H1 (cell line): Measurements from ENCODE around the gene RETREG1. TPM values are rescaled to one million over a fixed set of nuclear protein-coding genes. Genes with fewer than 3 reads are reported as not detected.

Experiments
- CTCF ChIA-PET: fragments of 300-600 bp; sonication (Branson Sonifier 250); formaldehyde crosslinking; loops from one replicate; lab custom pipeline; 2021; ENCODE audit not compliant: partially characterized antibody; lab: Charles Lee
- POLR2A ChIA-PET: fragments of 300-600 bp; sonication (Branson Sonifier 250); formaldehyde crosslinking; loops from one replicate; lab custom pipeline; 2021; ENCODE audit warnings: inconsistent platforms; ENCODE audit not compliant: partially characterized antibody; lab: Charles Lee
- DNase-seq, 2 experiments: peaks; one replicate each; pipeline versions ENCODE4 v3.0.0 to v3.0.0-alpha.2; 2010 to 2022; ENCODE audit warnings: low spot score in 2 of 2, low read depth in 1 of 2, mixed read lengths in 1 of 2
- FAIRE-seq: peaks from 2 replicates; lab custom pipeline; 2011; peaks lifted over from hg19 to GRCh38; lab: Jason Lieb, UNC
- H2AFZ ChIP-seq: 2 replicates; pipeline ENCODE4 v1.8.1; 2012; ENCODE audit warnings: low read length, inconsistent platforms
- H2AK5ac ChIP-seq: 2 replicates; pipeline ENCODE4 v1.6.1; 2013; ENCODE audit warnings: low read depth, low read length
- H2BK120ac ChIP-seq: replicated peaks from 2 replicates; pipeline ENCODE3; 2013; ENCODE audit warnings: low read depth, low read length, inconsistent platforms
- H2BK12ac ChIP-seq: 2 replicates; pipeline ENCODE4 v1.6.1; 2013; ENCODE audit warnings: low read depth, low read length
- H2BK15ac ChIP-seq: 2 replicates; pipeline ENCODE4 v1.6.1; 2013; ENCODE audit warnings: low read length
- H2BK20ac ChIP-seq: 2 replicates; pipeline ENCODE4 v1.6.1; 2013; ENCODE audit warnings: low read length
- H2BK5ac ChIP-seq: 2 replicates; pipeline ENCODE4 v1.6.1; 2013; ENCODE audit warnings: low read depth, low read length
- H3K14ac ChIP-seq: 2 replicates; pipeline ENCODE4 v1.6.1; 2013; ENCODE audit warnings: inconsistent platforms; ENCODE audit not compliant: insufficient read length
- H3K18ac ChIP-seq: 2 replicates; pipeline ENCODE4 v1.6.1; 2013; ENCODE audit warnings: low read length; ENCODE audit errors: extremely low read depth
- H3K23ac ChIP-seq: 2 replicates; pipeline ENCODE4 v1.6.1; 2013; ENCODE audit warnings: inconsistent platforms; ENCODE audit not compliant: insufficient read length
- H3K23me2 ChIP-seq: 2 replicates; pipeline ENCODE4 v1.6.1; 2013; ENCODE audit warnings: low read depth, low read length
- H3K27ac ChIP-seq: 2 replicates; pipeline ENCODE4 v1.6.1; 2011; ENCODE audit warnings: low read depth, low read length, inconsistent platforms
- H3K27me3 ChIP-seq, 4 experiments: replicated peaks in 1 of 4; 1 replicate in 1 of 4; 2 replicates in 3 of 4; pipeline versions ENCODE4 v1.6.1 to v1.8.1; 2011 to 2013; ENCODE audit warnings: low read length in 3 of 4, mild to moderate bottlenecking in 3 of 4, inconsistent platforms in 2 of 4, mixed read lengths in 2 of 4, moderate library complexity in 1 of 4; ENCODE audit not compliant: control insufficient read depth in 3 of 4, insufficient read depth in 3 of 4; ENCODE audit errors: extremely low read depth in 1 of 4
- H3K36me3 ChIP-seq, 4 experiments: 2 replicates each; pipeline versions ENCODE4 v1.6.1 to v1.8.1; 2011 to 2013; ENCODE audit warnings: mild to moderate bottlenecking in 4 of 4, low read length in 3 of 4, moderate library complexity in 2 of 4, control low read depth in 1 of 4, inconsistent platforms in 1 of 4; ENCODE audit not compliant: insufficient read depth in 4 of 4, control insufficient read depth in 2 of 4
- H3K4ac ChIP-seq: replicated peaks from 2 replicates; pipeline ENCODE3; 2013; ENCODE audit warnings: low read length, low read depth, mixed read lengths, inconsistent platforms; ENCODE audit not compliant: insufficient read length
- H3K4me1 ChIP-seq, 4 experiments: replicated peaks in 1 of 4; 1 replicate in 1 of 4; 2 replicates in 3 of 4; pipeline versions ENCODE4 v1.6.1 to v1.8.1; 2011 to 2013; ENCODE audit warnings: low read length in 3 of 4, inconsistent platforms in 2 of 4, mixed read lengths in 1 of 4; ENCODE audit not compliant: insufficient read depth in 4 of 4, control insufficient read depth in 3 of 4
- H3K4me2 ChIP-seq, 2 experiments: 2 replicates each; pipeline versions ENCODE4 v1.6.1 to v1.8.1; 2011 to 2013; ENCODE audit warnings: low read depth in 2 of 2, low read length in 2 of 2, control low read depth in 1 of 2, inconsistent platforms in 1 of 2, mild to moderate bottlenecking in 1 of 2; ENCODE audit not compliant: insufficient read depth in 1 of 2
- H3K4me3 ChIP-seq, 4 experiments: fragments of 200-600, 300-600 bp in 1 of 4; sonication (generic), shearing (Covaris generic), sonication (Bioruptor Twin) in 1 of 4; 2 replicates each; pipeline versions ENCODE4 v1.5.1 to v1.8.1; 2011 to 2016; ENCODE audit warnings: low read length in 4 of 4, low read depth in 3 of 4, control low read depth in 2 of 4, inconsistent platforms in 2 of 4, mild to moderate bottlenecking in 2 of 4, mixed read lengths in 1 of 4, moderate library complexity in 1 of 4; ENCODE audit not compliant: insufficient read depth in 2 of 4; ENCODE audit errors: extremely low read depth in 1 of 4
- H3K56ac ChIP-seq: replicated peaks from 2 replicates; pipeline ENCODE3; 2013; ENCODE audit warnings: low read depth, mild to moderate bottlenecking, mixed read lengths, low read length, inconsistent platforms; ENCODE audit not compliant: insufficient read length
- H3K79me1 ChIP-seq: 2 replicates; pipeline ENCODE4 v1.6.1; 2013; ENCODE audit warnings: low read depth, low read length, control low read depth
- H3K79me2 ChIP-seq, 2 experiments: 2 replicates each; pipeline versions ENCODE4 v1.6.1 to v1.8.1; 2012 to 2013; ENCODE audit warnings: low read length in 2 of 2, mild to moderate bottlenecking in 2 of 2, inconsistent platforms in 1 of 2; ENCODE audit not compliant: insufficient read depth in 2 of 2, control insufficient read depth in 1 of 2
- H3K9ac ChIP-seq, 4 experiments: replicated peaks in 1 of 4; 1 replicate in 1 of 4; 2 replicates in 3 of 4; pipeline versions ENCODE4 v1.6.1 to v1.8.1; 2011 to 2013; ENCODE audit warnings: low read depth in 3 of 4, low read length in 3 of 4, control low read depth in 2 of 4, mild to moderate bottlenecking in 2 of 4, moderate library complexity in 2 of 4, inconsistent platforms in 1 of 4; ENCODE audit errors: extremely low read depth in 1 of 4
- H3K9me3 ChIP-seq, 2 experiments: 2 replicates each; pipeline versions ENCODE4 v1.6.1 to v1.8.1; 2012 to 2013; ENCODE audit warnings: mild to moderate bottlenecking in 2 of 2, moderate library complexity in 2 of 2, control low read depth in 1 of 2, inconsistent platforms in 1 of 2, low read depth in 1 of 2, low read length in 1 of 2, mixed read lengths in 1 of 2; ENCODE audit not compliant: insufficient read depth in 2 of 2
- H4K20me1 ChIP-seq, 2 experiments: replicated peaks in 1 of 2; 2 replicates each; pipeline versions ENCODE3 to v1.8.1; 2011 to 2013; ENCODE audit warnings: inconsistent platforms in 2 of 2, low read length in 2 of 2, mild to moderate bottlenecking in 1 of 2; ENCODE audit not compliant: insufficient read depth in 2 of 2, control insufficient read depth in 1 of 2
- H4K5ac ChIP-seq: 2 replicates; pipeline ENCODE4 v1.6.1; 2013; ENCODE audit warnings: low read length, low read depth, mixed read lengths, inconsistent platforms; ENCODE audit not compliant: insufficient read length
- H4K8ac ChIP-seq: 2 replicates; pipeline ENCODE4 v1.8.0; 2013; ENCODE audit warnings: mild to moderate bottlenecking, moderate library complexity, low read length, inconsistent platforms; ENCODE audit not compliant: insufficient read depth; ENCODE audit errors: extremely low read depth
- H4K91ac ChIP-seq: replicated peaks from 2 replicates; pipeline ENCODE3; 2013; ENCODE audit warnings: low read length, mixed read lengths, inconsistent platforms; ENCODE audit not compliant: insufficient read length
- BRCA1 ChIP-seq: IDR thresholded peaks from 2 replicates; pipeline ENCODE4 v1.6.1; 2012; ENCODE audit warnings: low read depth, low read length, improper control_type of control experiment
- CHD2 ChIP-seq: IDR thresholded peaks from 2 replicates; pipeline ENCODE4 v1.6.1; 2012; ENCODE audit warnings: low read length, improper control_type of control experiment
- HDAC2 ChIP-seq, 2 experiments: fragments of 300-600 bp in 1 of 2; sonication (generic) in 1 of 2; IDR thresholded peaks; 2 replicates each; pipeline ENCODE4 v1.6.1; 2011 to 2012; ENCODE audit warnings: low read depth in 2 of 2, low read length in 2 of 2, mild to moderate bottlenecking in 2 of 2, moderate library complexity in 2 of 2, borderline replicate concordance in 1 of 2, inconsistent platforms in 1 of 2
- WGBS, 2 experiments: shearing (Covaris generic) in 1 of 2; methylation state at CpG; one replicate each; pipeline versions ENCODE4 v1.1.6 to v1.1.7; 2013 to 2015; ENCODE audit warnings: low lambda C conversion rate in 2 of 2, mixed read lengths in 2 of 2, inconsistent platforms in 1 of 2, low coverage in 1 of 2, missing lambda C conversion rate in 1 of 2; ENCODE audit not compliant: insufficient replicate concordance in 2 of 2, insufficient coverage in 1 of 2, insufficient read length in 1 of 2; ENCODE audit errors: extremely low coverage in 1 of 2, missing lambda C conversion rate in 1 of 2; 5-methylcytosine and 5-hydroxymethylcytosine counted together
- polyA plus RNA-seq, 7 experiments: library from polyadenylated mRNA; depleted of rRNA in 3 of 7; stranded (reverse) in 5 of 7; unstranded in 2 of 7; fragments of >200 nt in 5 of 7; fragments of 200-250 nt in 2 of 7; gene quantifications; 1 replicate in 5 of 7; 2 replicates in 1 of 7; 4 replicates in 1 of 7; pipeline versions ENCODE4 v1.2.1 to v1.2.3, GENCODE V29; 2011 to 2013; ENCODE audit warnings: missing spikeins in 2 of 7, mixed read lengths in 2 of 7
- total RNA-seq: library from RNA; stranded (reverse); fragmentation: NEBNext Ultra II Directional; extraction: Animal tissue kit (Norgen Biotek cat#: 25700); gene quantifications from 2 replicates; pipeline ENCODE4 v1.2.1, GENCODE V29; 2021

RETREG1 gene
- total and polyA plus RNA-seq, 2 of the 8 experiments (the other 6 are each of a cell fraction or from before 2014, with no cell fraction given), result 0.62 to 1.9 TPM

- 0 out of 2 replicates have a peak overlapping the region, but pooled peaks have one; percentile 61 for H2BK20ac ChIP-seq
- H3K18ac ChIP-seq, result no peak overlapping the region
- peaks cover 1 to 20% (median 12%) of the 10 kb centered on the region in 4 experiments for H3K4me1 ChIP-seq
- no peaks in the 10 kb centered on the region for H4K20me1 ChIP-seq
- H3K27ac ChIP-seq, result no peak overlapping the region
- no peak overlapping the region for H2BK15ac ChIP-seq
- no peak overlapping the region for H2AK5ac ChIP-seq
- no peak overlapping the region for H3K4me2 ChIP-seq
- no peak overlapping the region for H2BK120ac ChIP-seq
- H3K9me3 ChIP-seq, result no peaks in the 10 kb centered on the region
- WGBS, 2 experiments, result 94% methylated on average over 11 of the region's 11 CpGs; no CpG with 5 or more reads in 1 of the 2 experiments
- no peaks in the 10 kb centered on the region; a peak in 1 of 7 replicates for H3K27me3 ChIP-seq
- H3K23ac ChIP-seq, result no peak overlapping the region
- no peak overlapping the region for H3K14ac ChIP-seq
- CTCF ChIA-PET, result interaction anchor here (0.6 to 4.5 kb wide), 8 partner anchors 16 to 929 kb away, joined by 3 to 25 read pairs (median 3); no protein-coding TSS in a partner anchor
- no peak overlapping the region for H2AFZ ChIP-seq
- H2BK12ac ChIP-seq, result peak overlapping the region; percentile 95; the same call in 1 of the 2 replicates
- no peaks in the 10 kb centered on the region for H3K79me2 ChIP-seq
- TF ChIP-seq BRCA1 (0 out of 2 replicates have a peak, but pooled peaks have one; percentile 12), CHD2 (peak; percentile 74; the same call in 1 of the 2 replicates), HDAC2 (IDR thresholded peaks at IDR 0.05; ENCODE audit: borderline replicate concordance in 1 of 2, low read depth in 2 of 2, low read length in 2 of 2) (no peak)
- H4K5ac ChIP-seq, result no peak overlapping the region
- no peak overlapping the region for H4K91ac ChIP-seq
- no peaks in the 10 kb centered on the region for H3K79me1 ChIP-seq
- no peak overlapping the region for H3K9ac ChIP-seq
- no peak overlapping the region for H3K4ac ChIP-seq
- POLR2A ChIA-PET, result interaction anchor here (0.7 to 1.0 kb wide), 2 partner anchors 9 to 19 kb away, joined by 3 read pairs; no protein-coding TSS in a partner anchor
- no peaks in the 10 kb centered on the region for H3K36me3 ChIP-seq
- no peak overlapping the region for H4K8ac ChIP-seq
- FAIRE-seq (no peak), DNase-seq (peak in 1 of 2 experiments; percentile 41)
- H3K4me3 ChIP-seq, result no peak overlapping the region
- H3K23me2 ChIP-seq, result no peaks in the 10 kb centered on the region
- H3K56ac ChIP-seq, result no peak overlapping the region
- no peak overlapping the region for H2BK5ac ChIP-seq
Measured at GRCh38 chr5:16577677-16578076, 39.1 kb downstream of the RETREG1 start.
